Stimulated activated CD4-positive, alpha-beta T cell treated with anti-CD3 and anti-CD28 coated beads, Interleukin-4, amount 100 ng/mL, for 4 hours (primary cell): ENCODE data around the gene ALDH1A2.
"Not testable (repeated sequence)": the region's sequence is repeated elsewhere in the genome, so short reads cannot be mapped to it uniquely, and the experiment has no call there.

ENCODE experiments used
- DNase-seq, 2 experiments: peaks; one replicate each; pipeline ENCODE4 v3.0.0-alpha.2; 2020

Gene ALDH1A2

GRCh38 chr15:58039079-58040035, 26.2 kb downstream of the ALDH1A2 start:
- DNase-seq = no peak

GRCh38 chr15:58038426-58039078, 27.0 kb downstream of the ALDH1A2 start:
- no peak for DNase-seq

- DNase-seq = no peak
Observed at GRCh38 chr15:58037723-58038301, 27.7 kb downstream of the ALDH1A2 start.

DNA sequence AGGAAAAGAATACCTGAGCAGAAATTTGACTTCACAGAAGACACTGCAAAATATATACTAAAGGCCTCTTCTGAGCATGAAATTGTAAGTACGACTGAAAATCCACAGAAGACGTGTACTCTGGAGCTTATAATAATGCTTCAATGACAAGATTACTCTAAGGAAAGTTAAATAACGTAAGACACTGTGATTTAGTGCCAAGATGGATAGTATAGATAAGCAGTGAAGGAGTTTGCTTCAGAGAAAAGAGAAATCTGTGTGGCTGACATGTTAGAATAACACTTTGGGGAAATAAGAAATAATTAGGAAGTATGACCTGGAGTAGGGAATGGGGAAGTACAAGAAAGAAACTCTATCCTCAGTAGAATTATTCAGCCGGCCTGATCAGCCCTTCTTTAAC, 28.9 kb downstream of the ALDH1A2 start:
- DNase-seq = no peak

- DNase-seq = not testable (repeated sequence)
Observed at GRCh38 chr15:58028392-58028791, 37.1 kb downstream of the ALDH1A2 start.

DNA sequence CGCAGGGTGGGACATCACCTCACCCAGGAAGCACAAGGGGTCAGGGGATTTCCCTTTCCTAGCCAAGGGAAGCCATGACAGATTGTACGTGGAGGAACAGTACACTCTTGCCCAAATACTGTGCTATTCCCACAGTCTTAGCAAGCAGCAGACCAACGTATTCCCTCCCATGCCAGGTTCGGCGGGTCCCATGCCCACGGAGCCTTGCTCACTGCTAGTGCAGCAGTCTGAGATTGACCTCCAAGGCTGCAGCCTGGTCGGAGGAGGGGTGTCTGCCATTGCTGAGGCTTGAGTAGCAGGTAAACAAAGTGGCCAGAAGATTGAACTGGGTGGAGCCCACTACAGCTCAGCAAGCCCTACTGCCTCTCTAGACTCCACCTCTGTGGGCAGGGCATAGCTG, 39.0 kb downstream of the ALDH1A2 start:
- DNase-seq = no peak

- no peak for DNase-seq
Observed at GRCh38 chr15:58026051-58026450, 39.5 kb downstream of the ALDH1A2 start.

DNA sequence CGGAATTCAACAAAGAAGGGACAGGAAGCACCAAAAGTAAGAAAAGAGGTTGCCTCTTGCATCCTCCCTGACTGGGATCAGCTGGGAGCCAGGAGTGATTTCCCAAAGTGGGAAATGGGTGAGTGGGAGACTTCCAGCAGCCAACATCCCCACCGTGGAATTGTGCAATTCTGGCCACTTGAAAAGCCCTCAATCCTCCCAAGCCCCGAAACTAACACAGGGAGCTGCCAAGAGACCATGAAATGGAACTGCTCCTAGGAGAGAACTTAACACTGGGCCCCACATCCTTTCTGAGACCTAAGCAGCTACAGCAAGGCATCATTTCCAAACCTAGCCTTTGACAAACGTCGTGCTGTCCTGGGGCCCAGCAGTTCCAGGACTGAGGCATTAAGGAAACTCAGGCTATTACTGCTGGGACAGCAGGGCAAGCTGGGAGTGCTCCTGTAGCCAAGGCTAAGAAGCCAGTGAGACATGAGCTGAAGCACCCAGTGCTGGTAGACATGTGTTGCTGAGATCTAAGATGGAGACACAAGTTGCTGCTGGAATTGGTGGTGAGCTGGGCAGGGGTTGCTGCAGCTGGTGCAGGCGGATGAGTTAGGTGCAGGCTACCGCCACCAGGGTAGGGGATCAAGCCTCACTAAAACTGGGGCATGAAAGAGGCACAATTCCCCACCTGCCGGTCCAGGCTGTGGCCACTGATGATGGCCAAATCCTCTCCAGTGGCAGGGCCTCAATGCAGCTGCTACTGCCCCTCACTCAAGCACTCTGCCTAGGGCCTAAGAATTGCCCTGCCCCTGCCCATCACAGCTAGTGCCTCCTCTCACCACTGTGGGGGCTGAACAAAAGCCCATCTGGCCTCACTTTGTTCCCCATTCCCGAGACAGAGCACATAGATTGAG, 43.9 kb downstream of the ALDH1A2 start:
- no peak for DNase-seq

DNA sequence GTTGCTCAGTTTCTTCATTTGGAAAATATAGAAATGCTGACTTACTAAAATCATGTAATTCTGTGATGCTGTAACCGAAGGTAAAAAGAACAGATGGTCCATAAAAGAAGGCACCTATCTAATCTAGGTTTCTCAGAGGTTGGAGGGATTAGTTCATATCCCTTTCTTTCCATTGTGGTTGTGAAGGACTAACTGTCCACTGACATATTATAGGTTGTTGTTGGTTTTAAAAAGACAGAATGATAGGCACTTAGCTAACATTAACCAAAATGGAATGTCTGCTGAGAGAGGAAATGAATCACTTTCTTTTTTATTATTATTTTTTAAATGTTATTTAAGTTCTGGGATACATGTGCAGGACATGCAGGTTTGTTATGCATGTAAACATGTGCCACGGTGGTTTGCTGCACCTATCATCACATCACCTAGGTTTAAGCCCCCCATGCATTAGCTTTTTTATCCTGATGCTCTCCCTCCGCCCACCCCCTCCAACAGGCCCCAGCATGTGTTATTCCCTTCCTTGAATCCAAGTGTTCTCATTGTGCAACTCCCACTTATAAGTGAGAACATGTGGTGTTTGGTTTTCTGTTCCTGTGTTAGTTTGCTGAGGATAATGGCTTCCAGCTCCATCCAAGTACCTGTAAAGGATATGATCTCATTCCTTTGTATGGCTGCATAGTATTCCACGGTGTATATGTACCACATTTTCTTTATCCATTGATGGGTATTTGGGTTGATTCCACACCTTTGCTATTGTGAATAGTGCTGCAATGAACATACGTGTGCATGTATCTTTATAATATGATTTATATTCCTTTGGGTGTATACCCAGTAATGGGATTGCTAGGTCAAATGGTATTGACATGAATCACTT, 45.8 kb downstream of the ALDH1A2 start:
- DNase-seq = no peak

DNA sequence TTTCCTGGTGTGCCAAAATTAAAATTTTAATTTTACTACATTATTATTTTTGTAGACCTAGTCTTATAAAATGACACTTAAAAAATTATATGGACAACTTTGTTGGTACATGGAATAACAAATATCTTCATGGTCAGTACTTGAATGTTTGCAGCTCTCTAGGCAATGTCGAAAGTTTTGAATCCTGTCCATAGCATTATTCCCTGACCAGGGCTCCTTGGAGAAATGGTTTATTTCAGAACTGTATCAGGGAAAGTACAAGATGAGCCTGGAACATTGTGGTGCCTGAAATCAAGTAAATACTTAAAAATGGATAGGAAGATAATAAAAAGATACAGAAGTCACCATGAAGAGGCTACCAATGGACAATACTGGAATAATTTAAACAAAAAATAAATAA, 47.6 kb downstream of the ALDH1A2 start:
- DNase-seq = no peak

- DNase-seq = no peak
Observed at GRCh38 chr15:58016581-58017175, 48.8 kb downstream of the ALDH1A2 start.

DNA sequence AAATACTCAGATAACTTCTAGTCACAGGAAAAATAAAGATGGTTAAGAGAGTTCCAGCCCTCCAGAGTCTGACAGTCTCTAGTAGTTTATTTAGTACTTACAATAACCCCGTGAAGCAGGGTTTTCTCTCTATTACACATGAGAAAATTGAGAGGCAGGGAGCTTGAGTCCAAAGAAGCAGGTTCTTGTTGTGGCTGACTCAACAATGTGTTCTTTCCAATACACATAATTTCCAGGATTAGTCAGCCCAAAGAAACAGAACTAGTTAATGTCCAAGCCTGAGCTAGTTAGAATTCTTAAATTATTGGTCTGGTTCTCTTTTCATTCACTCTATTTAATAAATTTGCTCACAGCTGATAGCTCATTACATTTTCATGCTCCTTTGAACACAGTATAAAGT, 49.9 kb downstream of the ALDH1A2 start:
- no peak for DNase-seq

DNA sequence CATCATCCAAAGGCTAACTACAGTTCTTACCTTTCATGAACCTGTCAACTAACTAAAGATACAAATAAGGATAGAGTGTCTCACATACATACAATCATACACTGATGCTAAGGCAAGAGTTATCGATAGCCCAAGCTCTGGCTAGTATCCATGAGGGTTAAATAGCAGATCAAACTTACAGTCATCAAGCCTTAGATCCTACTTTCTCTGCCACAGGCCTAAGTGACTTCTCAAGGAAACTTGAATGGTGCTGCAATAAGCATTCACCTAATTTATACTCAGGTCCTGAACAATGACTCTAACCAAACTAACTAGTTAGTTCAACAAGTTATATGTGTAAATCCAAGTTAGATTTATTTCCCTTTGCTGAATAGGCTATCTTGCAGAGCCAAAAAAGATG, 51.0 kb downstream of the ALDH1A2 start:
- no peak for DNase-seq

- DNase-seq = no peak
Observed at GRCh38 chr15:58014040-58014439, 51.5 kb downstream of the ALDH1A2 start.

DNA sequence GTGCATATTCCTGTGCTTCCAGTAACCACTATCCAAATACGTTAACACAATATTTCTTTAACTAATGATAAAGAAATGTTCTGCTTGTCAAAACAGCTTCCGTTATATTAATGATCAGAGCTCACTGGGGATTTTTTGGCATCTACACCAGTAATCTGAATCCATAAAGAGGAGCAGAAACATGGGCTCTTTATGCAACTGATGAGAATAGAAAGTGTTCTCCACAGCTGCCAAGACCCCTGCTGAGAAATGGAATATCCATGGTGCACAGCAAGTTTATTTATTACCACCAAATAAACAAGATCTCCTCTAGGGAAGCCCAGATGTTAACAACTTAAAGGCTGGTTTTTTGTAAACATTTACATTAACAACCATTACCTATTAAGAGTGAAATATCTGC, 54.5 kb downstream of the ALDH1A2 start:
- no peak for DNase-seq

DNA sequence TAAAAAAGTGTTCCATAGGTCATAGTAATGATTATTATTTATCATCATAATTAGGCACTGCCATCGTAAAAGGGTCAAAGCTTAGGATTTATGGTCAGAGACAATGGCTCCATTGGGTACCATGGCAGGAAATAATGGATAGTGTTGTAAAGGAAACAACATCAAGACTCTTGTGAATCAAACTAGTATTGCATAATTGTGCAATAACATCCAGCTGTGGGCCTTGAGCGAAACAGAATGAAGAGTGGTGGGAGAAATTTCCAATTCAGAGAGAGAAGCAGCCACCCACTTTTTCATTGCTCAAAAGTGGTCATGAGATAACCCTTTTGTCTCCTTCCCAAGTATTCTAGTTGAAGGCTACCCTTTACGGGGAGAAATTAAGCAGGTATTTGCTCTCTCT, 61.7 kb downstream of the ALDH1A2 start:
- DNase-seq = no peak

- DNase-seq = no peak
Observed at GRCh38 chr15:58002338-58003126, 63.0 kb downstream of the ALDH1A2 start.

DNA sequence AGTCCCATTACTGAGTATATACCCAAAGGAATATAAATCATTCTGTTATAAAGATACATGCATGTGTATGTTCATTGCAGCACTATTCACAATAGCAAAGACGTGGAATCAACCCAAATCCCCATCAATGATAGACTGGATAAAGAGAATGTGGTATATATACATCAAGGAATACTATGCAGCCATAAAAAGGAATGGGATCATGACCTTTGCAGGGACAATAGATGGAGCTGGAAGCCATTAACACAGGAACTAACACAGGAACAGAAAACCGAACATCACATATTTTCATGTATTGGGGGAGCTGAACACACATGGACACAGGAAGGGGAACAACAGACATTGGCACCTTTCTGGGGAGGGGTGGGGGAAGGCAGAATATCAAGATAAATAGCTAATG, 65.8 kb downstream of the ALDH1A2 start:
- DNase-seq = not testable (repeated sequence)

- no peak for DNase-seq
Observed at GRCh38 chr15:57996561-57996960, 69.0 kb downstream of the ALDH1A2 start.
